Astrocyte (in vitro differentiated cells and primary cell): ENCODE measurements around the gene GJC1. TPM values are rescaled to one million over a fixed set of nuclear protein-coding genes. Genes with fewer than 3 reads are reported as not detected.

ENCODE experiments used
- DNase-seq: peaks from one replicate; pipeline ENCODE4 v3.0.0-alpha.2; 2010; ENCODE audit warnings: low read depth
- FAIRE-seq: peaks from 2 replicates; lab custom pipeline; 2011; peaks lifted over from hg19 to GRCh38; lab: Jason Lieb, UNC
- H2AFZ ChIP-seq: 2 replicates; pipeline ENCODE4 v1.6.0; 2012; ENCODE audit warnings: low read depth, low read length, inconsistent platforms
- H3K27ac ChIP-seq: 2 replicates; pipeline ENCODE4 v1.5.1; 2011; ENCODE audit warnings: low read depth, low read length, inconsistent platforms
- H3K27me3 ChIP-seq: 2 replicates; pipeline ENCODE4 v1.6.0; 2011; ENCODE audit warnings: low read length, inconsistent platforms; ENCODE audit not compliant: insufficient read depth
- H3K36me3 ChIP-seq: 2 replicates; pipeline ENCODE4 v1.5.1; 2011; ENCODE audit warnings: low read length, inconsistent platforms; ENCODE audit not compliant: insufficient read depth
- H3K4me1 ChIP-seq: 2 replicates; pipeline ENCODE4 v1.5.1; 2011; ENCODE audit warnings: low read length, inconsistent platforms; ENCODE audit not compliant: insufficient read depth
- H3K4me2 ChIP-seq: 2 replicates; pipeline ENCODE4 v1.6.0; 2012; ENCODE audit warnings: low read length, inconsistent platforms
- H3K4me3 ChIP-seq: 2 replicates; pipeline ENCODE4 v1.5.1; 2011; ENCODE audit warnings: low read depth, mild to moderate bottlenecking, low read length, inconsistent platforms; ENCODE audit not compliant: insufficient read depth
- H3K79me2 ChIP-seq: 2 replicates; pipeline ENCODE4 v1.6.0; 2012; ENCODE audit warnings: mild to moderate bottlenecking, low read length, inconsistent platforms; ENCODE audit not compliant: insufficient read depth
- H3K9ac ChIP-seq: 2 replicates; pipeline ENCODE4 v1.6.0; 2012; ENCODE audit warnings: mild to moderate bottlenecking, low read length, inconsistent platforms
- H3K9me3 ChIP-seq: 2 replicates; pipeline ENCODE4 v1.5.1; 2012; ENCODE audit warnings: low read depth, mild to moderate bottlenecking, low read length, inconsistent platforms; ENCODE audit not compliant: insufficient read depth
- H4K20me1 ChIP-seq: 2 replicates; pipeline ENCODE4 v1.6.0; 2012; ENCODE audit warnings: low read length, inconsistent platforms; ENCODE audit not compliant: insufficient read depth
- H3K27ac Mint-ChIP-seq: one replicate; pipeline ENCODE4 v1.8.0; 2021; ENCODE audit warnings: mild to moderate bottlenecking, mixed read lengths; ENCODE audit not compliant: unreplicated experiment
- H3K27me3 Mint-ChIP-seq: one replicate; pipeline ENCODE4 v1.8.0; 2021; ENCODE audit warnings: low read depth, mixed read lengths; ENCODE audit not compliant: unreplicated experiment
- H3K36me3 Mint-ChIP-seq: one replicate; pipeline ENCODE4 v1.8.0; 2021; ENCODE audit warnings: low read depth, mixed read lengths; ENCODE audit not compliant: unreplicated experiment
- H3K4me1 Mint-ChIP-seq: one replicate; pipeline ENCODE4 v1.8.0; 2021; ENCODE audit warnings: low read depth, mixed read lengths; ENCODE audit not compliant: unreplicated experiment
- H3K4me3 Mint-ChIP-seq: one replicate; pipeline ENCODE4 v1.8.0; 2021; ENCODE audit warnings: mild to moderate bottlenecking, moderate library complexity, mixed read lengths; ENCODE audit not compliant: unreplicated experiment
- H3K9me3 Mint-ChIP-seq: one replicate; pipeline ENCODE4 v1.8.0; 2021; ENCODE audit warnings: mild to moderate bottlenecking, mixed read lengths; ENCODE audit not compliant: unreplicated experiment
- EZH2 ChIP-seq: IDR thresholded peaks from 2 replicates; pipeline ENCODE4 v1.6.1; 2012; ENCODE audit warnings: mild to moderate bottlenecking, low read length, inconsistent platforms; ENCODE audit not compliant: insufficient read depth
- total RNA-seq: library from RNA; stranded (reverse); gene quantifications from 2 replicates; pipeline ENCODE4 v1.2.1, GENCODE V29; 2021
- TF ChIP-seq, protein P1 (sequence below): IDR thresholded peaks from 2 replicates; pipeline ENCODE4 v1.5.1; 2011; ENCODE audit warnings: low read depth, mild to moderate bottlenecking, inconsistent platforms, low read length, moderate library complexity; ENCODE audit not compliant: insufficient read depth

The GJC1 gene
- total RNA-seq, 1 donor from 2014 or later, result 38.4 TPM

DNA sequence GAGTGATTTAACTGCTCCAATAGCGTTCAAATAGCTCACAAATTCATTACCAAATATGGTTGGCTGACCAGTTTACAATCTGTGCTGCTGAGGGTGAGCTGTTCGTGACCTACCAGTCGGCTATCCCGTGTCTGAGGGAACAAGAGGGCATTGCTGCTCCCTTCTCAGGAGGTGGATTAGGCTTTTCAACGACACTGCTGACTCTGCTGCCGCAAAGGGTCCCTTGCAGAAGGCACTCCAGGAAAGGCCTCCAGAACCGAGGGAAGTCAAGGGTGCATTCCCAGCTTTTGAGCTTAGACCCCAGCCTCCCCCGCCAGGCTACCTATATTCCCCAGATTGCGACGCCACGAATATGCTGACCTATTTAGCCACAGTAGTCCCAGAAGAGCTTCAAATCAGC, 32.3 kb downstream of the GJC1 start:
- peak overlapping the region; percentile 2 for H3K4me2 ChIP-seq

DNA sequence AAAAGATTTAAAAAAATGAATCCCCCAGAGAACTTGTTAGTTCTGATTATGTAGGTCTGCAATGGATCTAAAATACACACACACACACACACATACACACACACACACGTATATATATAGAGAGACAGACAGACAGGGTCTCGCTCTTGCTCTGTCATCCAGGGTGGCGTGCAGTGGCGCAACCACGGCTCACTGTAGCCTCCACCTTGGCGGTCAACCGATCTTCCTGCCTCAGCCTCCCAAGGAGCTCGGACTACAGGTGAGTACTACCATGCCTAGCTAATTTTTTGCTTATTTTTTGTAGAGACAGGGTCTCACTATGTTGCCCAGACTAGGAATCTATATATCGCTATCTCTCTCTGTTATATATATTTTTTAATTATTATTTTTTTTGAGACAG, 33.4 kb downstream of the GJC1 start:
- Histone ChIP-seq H3K27me3 (no peaks in the 10 kb centered on the region), H2AFZ (no peak overlapping the region), H3K27ac (no peak overlapping the region), H3K36me3 (peaks cover 12% of the 10 kb centered on the region), H3K4me3 (no peak overlapping the region), H3K79me2 (peaks cover 13% of the 10 kb centered on the region), H3K9me3 (no peaks in the 10 kb centered on the region), H3K4me1 (peaks cover 35% of the 10 kb centered on the region), H3K4me2 (no peak overlapping the region), H4K20me1 (no peaks in the 10 kb centered on the region), H3K9ac (no peak overlapping the region)
- Mint-ChIP-seq H3K9me3 (no peaks in the 10 kb centered on the region), H3K4me3 (no peak overlapping the region), H3K4me1 (peaks cover 32% of the 10 kb centered on the region), H3K36me3 (peaks cover 4% of the 10 kb centered on the region), H3K27me3 (no peaks in the 10 kb centered on the region), H3K27ac (no peak overlapping the region)
- no peak for TF ChIP-seq EZH2
- TF ChIP-seq, protein P1, sequence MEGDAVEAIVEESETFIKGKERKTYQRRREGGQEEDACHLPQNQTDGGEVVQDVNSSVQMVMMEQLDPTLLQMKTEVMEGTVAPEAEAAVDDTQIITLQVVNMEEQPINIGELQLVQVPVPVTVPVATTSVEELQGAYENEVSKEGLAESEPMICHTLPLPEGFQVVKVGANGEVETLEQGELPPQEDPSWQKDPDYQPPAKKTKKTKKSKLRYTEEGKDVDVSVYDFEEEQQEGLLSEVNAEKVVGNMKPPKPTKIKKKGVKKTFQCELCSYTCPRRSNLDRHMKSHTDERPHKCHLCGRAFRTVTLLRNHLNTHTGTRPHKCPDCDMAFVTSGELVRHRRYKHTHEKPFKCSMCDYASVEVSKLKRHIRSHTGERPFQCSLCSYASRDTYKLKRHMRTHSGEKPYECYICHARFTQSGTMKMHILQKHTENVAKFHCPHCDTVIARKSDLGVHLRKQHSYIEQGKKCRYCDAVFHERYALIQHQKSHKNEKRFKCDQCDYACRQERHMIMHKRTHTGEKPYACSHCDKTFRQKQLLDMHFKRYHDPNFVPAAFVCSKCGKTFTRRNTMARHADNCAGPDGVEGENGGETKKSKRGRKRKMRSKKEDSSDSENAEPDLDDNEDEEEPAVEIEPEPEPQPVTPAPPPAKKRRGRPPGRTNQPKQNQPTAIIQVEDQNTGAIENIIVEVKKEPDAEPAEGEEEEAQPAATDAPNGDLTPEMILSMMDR, result no peak
- DNase-seq, result no peak
- FAIRE-seq, result no peak

More for the DNA sequence above, 32.3 kb downstream of the GJC1 start:
- peak overlapping the region; percentile 4 for H3K27ac ChIP-seq
- peaks cover 12% of the 10 kb centered on the region for H3K36me3 ChIP-seq
- H3K9me3 Mint-ChIP-seq, result no peaks in the 10 kb centered on the region
- FAIRE-seq, result no peak
- H3K4me3 Mint-ChIP-seq, result no peak overlapping the region
- no peak for DNase-seq
- peaks cover 6% of the 10 kb centered on the region for H3K36me3 Mint-ChIP-seq
- TF ChIP-seq EZH2, result no peak
- TF ChIP-seq, protein P1, result no peak
- no peak overlapping the region for H2AFZ ChIP-seq
- peak overlapping the region; percentile 76 for H3K27ac Mint-ChIP-seq
- H3K4me1 ChIP-seq, result peaks cover 28% of the 10 kb centered on the region
- no peaks in the 10 kb centered on the region for H3K9me3 ChIP-seq
- H3K79me2 ChIP-seq, result peaks cover 19% of the 10 kb centered on the region
- H3K4me3 ChIP-seq, result no peak overlapping the region
- H3K4me1 Mint-ChIP-seq, result peaks cover 32% of the 10 kb centered on the region
- no peaks in the 10 kb centered on the region for H3K27me3 ChIP-seq
- H4K20me1 ChIP-seq, result no peaks in the 10 kb centered on the region
- no peak overlapping the region for H3K9ac ChIP-seq
- no peaks in the 10 kb centered on the region for H3K27me3 Mint-ChIP-seq

DNA sequence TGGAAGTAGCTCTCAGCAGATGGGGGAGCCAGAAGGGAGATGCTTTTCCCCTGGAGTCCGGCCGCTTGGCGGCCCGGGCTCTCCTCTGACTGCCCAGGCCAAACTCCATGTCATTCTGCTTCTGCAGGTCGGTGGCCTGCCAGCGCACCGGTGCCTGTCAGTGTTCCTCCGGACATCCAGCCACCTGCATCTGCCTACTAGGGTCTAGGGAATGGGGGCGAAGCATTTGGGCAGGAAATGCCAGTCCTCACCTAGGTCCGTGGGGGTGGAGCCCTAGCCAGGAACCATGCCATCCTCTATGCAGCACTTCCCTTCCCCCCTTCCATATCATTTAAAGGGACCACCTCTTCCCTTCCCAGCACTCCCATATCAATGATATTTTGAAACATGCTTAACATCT, 34.2 kb downstream of the GJC1 start:
- DNase-seq (no peak), FAIRE-seq (no peak)
- H3K9ac ChIP-seq, result peak overlapping the region; percentile 67
- no peak overlapping the region for H3K4me3 Mint-ChIP-seq
- H3K27ac ChIP-seq, result peak overlapping the region; percentile 95
- H3K27me3 ChIP-seq, result no peaks in the 10 kb centered on the region
- H4K20me1 ChIP-seq, result no peaks in the 10 kb centered on the region
- no peaks in the 10 kb centered on the region for H3K27me3 Mint-ChIP-seq
- H2AFZ ChIP-seq, result no peak overlapping the region
- no peak overlapping the region for H3K4me3 ChIP-seq
- peaks cover 32% of the 10 kb centered on the region for H3K4me1 Mint-ChIP-seq
- H3K36me3 Mint-ChIP-seq, result peaks cover 4% of the 10 kb centered on the region
- no peak for TF ChIP-seq EZH2
- TF ChIP-seq, protein P1, result no peak
- H3K4me1 ChIP-seq, result peaks cover 35% of the 10 kb centered on the region
- peaks cover 9% of the 10 kb centered on the region for H3K79me2 ChIP-seq
- H3K27ac Mint-ChIP-seq, result peak overlapping the region; percentile 64
- H3K9me3 ChIP-seq, result no peaks in the 10 kb centered on the region
- H3K36me3 ChIP-seq, result peaks cover 8% of the 10 kb centered on the region
- H3K9me3 Mint-ChIP-seq, result no peaks in the 10 kb centered on the region
- H3K4me2 ChIP-seq, result peak overlapping the region; percentile 65
